AG09309 (cell line): ENCODE data around the gene LY6G6F.
A peak's percentile ranks its signal among the peaks of the same experiment; 100 is the strongest.
"Not testable (repeated sequence)": the region's sequence is repeated elsewhere in the genome, so short reads cannot be mapped to it uniquely, and the experiment has no call there.

Experiments used
- DNase-seq: peaks from one replicate; pipeline ENCODE4 v3.0.0-alpha.2; 2010; ENCODE audit warnings: low read depth
- H3K4me3 ChIP-seq: 2 replicates; pipeline ENCODE4 v1.5.1; 2011; ENCODE audit warnings: mild to moderate bottlenecking, low read depth, low read length, moderate library complexity; ENCODE audit not compliant: control insufficient read depth
- CTCF ChIP-seq: IDR thresholded peaks from 2 replicates; pipeline ENCODE4 v1.5.1; 2011; ENCODE audit warnings: mild to moderate bottlenecking, low read depth, low read length, inconsistent platforms; ENCODE audit not compliant: insufficient read depth, control insufficient read depth; ENCODE audit errors: missing control alignments

LY6G6F gene

GRCh38 chr6:31705931-31706330 is 735 bp upstream of the LY6G6F start:
- no peak for DNase-seq
- H3K4me3 ChIP-seq, result no peak overlapping the region
- TF ChIP-seq CTCF, result no peak

- TF ChIP-seq CTCF, result no peak
- H3K4me3 ChIP-seq, result no peak overlapping the region
- no peak for DNase-seq
Observed at GRCh38 chr6:31707701-31708100, 1.0 kb downstream of the LY6G6F start.

- TF ChIP-seq CTCF, result no peak
- DNase-seq, result no peak
Observed at GRCh38 chr6:31708224-31708623, 1.6 kb downstream of the LY6G6F start.

GRCh38 chr6:31709157-31709556 is 2.5 kb downstream of the LY6G6F start:
- not testable (repeated sequence) for DNase-seq, H3K4me3 ChIP-seq

More at GRCh38 chr6:31708224-31708623, 1.6 kb downstream of the LY6G6F start:
- H3K4me3 ChIP-seq, result no peak overlapping the region

- no peak overlapping the region for H3K4me3 ChIP-seq
- no peak for TF ChIP-seq CTCF
- DNase-seq, result no peak
Observed at GRCh38 chr6:31710523-31711219, 4.0 kb downstream of the LY6G6F start.

GRCh38 chr6:31711233-31711632 is 4.6 kb downstream of the LY6G6F start:
- H3K4me3 ChIP-seq, result no peak overlapping the region
- DNase-seq, result no peak
- TF ChIP-seq CTCF, result no peak

- peak; percentile 36 for TF ChIP-seq CTCF
- DNase-seq, result no peak
- no peak overlapping the region for H3K4me3 ChIP-seq
Observed at GRCh38 chr6:31712296-31712695, 5.6 kb downstream of the LY6G6F start.
